Stimulated activated effector memory CD8-positive, alpha-beta T cell treated with anti-CD3 and anti-CD28 coated beads, Interleukin-12 subunit alpha, Interleukin-12 subunit beta, amount 100 ng/mL, for 72 hours (primary cell): ENCODE measurements around the gene CATSPERD.
A peak's percentile ranks its signal among the peaks of the same experiment; 100 is the strongest.

ENCODE experiments used
- ATAC-seq: fragments of 150-1000 bp; cut with Tn5 transposase; 2 replicates; pipeline ENCODE4 v1.10.0; 2021
- DNase-seq, 2 donors: peaks; one replicate each; pipeline ENCODE4 v3.0.0; 2021 to 2022; ENCODE audit warnings: low spot score in 2 of 2
- H3K27ac Mint-ChIP-seq: one replicate; pipeline ENCODE4 v1.8.0; 2022; ENCODE audit warnings: mild to moderate bottlenecking, mixed read lengths
- H3K36me3 Mint-ChIP-seq: one replicate; pipeline ENCODE4 v1.8.0; 2022; ENCODE audit warnings: mild to moderate bottlenecking, mixed read lengths
- H3K4me1 Mint-ChIP-seq: one replicate; pipeline ENCODE4 v1.8.0; 2022; ENCODE audit warnings: mixed read lengths
- H3K4me3 Mint-ChIP-seq: one replicate; pipeline ENCODE4 v1.8.0; 2022; ENCODE audit warnings: mild to moderate bottlenecking, mixed read lengths
- H3K9me3 Mint-ChIP-seq: one replicate; pipeline ENCODE4 v1.8.0; 2022; ENCODE audit warnings: mixed read lengths

Gene CATSPERD

DNA sequence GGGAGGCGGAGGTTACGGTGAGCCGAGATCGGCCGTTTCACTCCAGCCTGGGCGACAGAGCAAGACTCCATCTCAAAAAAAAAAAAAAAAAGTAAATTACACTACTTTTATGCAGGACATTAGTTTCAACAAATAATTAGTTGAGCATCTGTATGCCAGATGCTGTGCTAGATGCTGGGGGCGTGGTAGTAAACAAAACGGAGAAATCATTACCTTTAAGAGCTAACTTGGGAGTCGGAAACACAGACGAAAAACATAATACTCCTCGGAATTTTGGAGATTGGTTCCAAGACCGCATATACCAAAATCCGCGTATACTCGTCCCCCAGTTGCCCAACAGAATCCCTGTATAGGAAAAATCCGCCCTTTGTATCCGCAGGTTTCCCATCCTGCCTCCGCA lies 71.8 kb downstream of the CATSPERD start:
- H3K4me3 Mint-ChIP-seq = no peak overlapping the region
- H3K36me3 Mint-ChIP-seq = peaks cover 41% of the 10 kb centered on the region
- peaks cover 22% of the 10 kb centered on the region for H3K4me1 Mint-ChIP-seq
- no peaks in the 10 kb centered on the region for H3K9me3 Mint-ChIP-seq
- no peak for ATAC-seq
- H3K27ac Mint-ChIP-seq = no peak overlapping the region
- no peak for DNase-seq

DNA sequence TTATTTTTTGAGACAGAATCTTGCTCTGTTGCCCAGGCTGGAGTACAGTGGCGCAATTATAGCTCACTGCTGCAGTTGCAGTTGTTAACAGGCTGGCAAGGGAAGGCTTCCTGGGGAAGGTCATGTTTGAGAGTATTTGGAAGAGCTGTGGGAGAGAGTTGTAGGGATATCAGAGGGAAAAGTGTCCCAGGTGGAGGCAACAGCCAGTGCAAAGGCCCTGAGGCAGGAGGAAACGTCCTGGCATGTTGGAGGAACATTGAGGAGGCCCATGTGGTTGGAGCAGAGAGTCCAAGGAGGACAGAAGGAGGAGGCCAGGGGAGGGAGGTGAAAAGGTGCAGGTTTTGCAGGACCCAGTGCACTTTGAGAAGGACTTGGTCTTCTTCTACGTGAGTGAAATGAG lies 72.8 kb downstream of the CATSPERD start:
- no peak overlapping the region for H3K27ac Mint-ChIP-seq
- no peak overlapping the region for H3K4me3 Mint-ChIP-seq
- H3K4me1 Mint-ChIP-seq = peaks cover 20% of the 10 kb centered on the region

GRCh38 chr19:5795382-5795919 lies 75.0 kb downstream of the CATSPERD start:
- DNase-seq (no peak), ATAC-seq (no peak)
- Mint-ChIP-seq H3K9me3 (no peaks in the 10 kb centered on the region), H3K36me3 (peaks cover 8% of the 10 kb centered on the region), H3K27ac (no peak overlapping the region), H3K4me3 (no peak overlapping the region), H3K4me1 (peaks cover 9% of the 10 kb centered on the region)

More for the DNA sequence above, 72.8 kb downstream of the CATSPERD start:
- H3K9me3 Mint-ChIP-seq = no peaks in the 10 kb centered on the region
- H3K36me3 Mint-ChIP-seq = peaks cover 31% of the 10 kb centered on the region
- ATAC-seq (no peak), DNase-seq (no peak)

DNA sequence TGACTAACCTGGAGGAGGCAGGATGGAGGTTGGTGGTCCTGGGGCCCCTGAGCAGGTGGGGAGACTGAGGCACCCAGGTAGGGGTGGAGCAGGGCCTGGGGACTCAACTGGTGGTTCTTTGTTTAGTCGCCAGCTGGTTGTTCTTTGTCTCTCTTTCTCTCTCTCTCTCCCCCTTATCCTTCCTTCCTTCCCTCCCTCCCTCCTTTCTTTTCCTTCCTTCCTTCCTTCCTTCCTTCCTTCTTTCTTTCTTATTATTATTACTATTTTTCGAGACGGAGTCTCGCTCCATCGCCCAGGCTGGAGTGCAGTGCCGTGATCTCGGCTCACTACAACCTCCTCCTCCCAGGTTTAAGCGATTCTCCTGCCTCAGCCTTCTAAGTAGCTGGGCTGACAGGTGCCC lies 77.8 kb downstream of the CATSPERD start:
- Mint-ChIP-seq H3K36me3 (no peaks in the 10 kb centered on the region), H3K9me3 (no peaks in the 10 kb centered on the region)
- ATAC-seq = no peak

GRCh38 chr19:5799247-5800241 lies 79.1 kb downstream of the CATSPERD start:
- Mint-ChIP-seq H3K36me3 (no peaks in the 10 kb centered on the region), H3K27ac (no peak overlapping the region), H3K4me3 (no peak overlapping the region), H3K9me3 (no peaks in the 10 kb centered on the region), H3K4me1 (peaks cover 29% of the 10 kb centered on the region)
- ATAC-seq (no peak), DNase-seq (no peak)

More for the DNA sequence above, 77.8 kb downstream of the CATSPERD start:
- Mint-ChIP-seq H3K4me3 (no peak overlapping the region), H3K4me1 (peaks cover 17% of the 10 kb centered on the region), H3K27ac (no peak overlapping the region)
- no peak for DNase-seq

GRCh38 chr19:5800361-5801270 lies 80.2 kb downstream of the CATSPERD start:
- no peak for DNase-seq
- no peak for ATAC-seq
- peaks cover 29% of the 10 kb centered on the region for H3K4me1 Mint-ChIP-seq
- no peak overlapping the region for H3K4me3 Mint-ChIP-seq
- H3K9me3 Mint-ChIP-seq = no peaks in the 10 kb centered on the region
- no peak overlapping the region for H3K27ac Mint-ChIP-seq
- H3K36me3 Mint-ChIP-seq = no peaks in the 10 kb centered on the region

- no peaks in the 10 kb centered on the region for H3K36me3 Mint-ChIP-seq
- no peaks in the 10 kb centered on the region for H3K9me3 Mint-ChIP-seq
- peak overlapping the region; percentile 82 for H3K4me3 Mint-ChIP-seq
- H3K27ac Mint-ChIP-seq = no peak overlapping the region
- DNase-seq (no peak), ATAC-seq (no peak)
- H3K4me1 Mint-ChIP-seq = peaks cover 29% of the 10 kb centered on the region
Observed at GRCh38 chr19:5801796-5802619, 81.6 kb downstream of the CATSPERD start.

DNA sequence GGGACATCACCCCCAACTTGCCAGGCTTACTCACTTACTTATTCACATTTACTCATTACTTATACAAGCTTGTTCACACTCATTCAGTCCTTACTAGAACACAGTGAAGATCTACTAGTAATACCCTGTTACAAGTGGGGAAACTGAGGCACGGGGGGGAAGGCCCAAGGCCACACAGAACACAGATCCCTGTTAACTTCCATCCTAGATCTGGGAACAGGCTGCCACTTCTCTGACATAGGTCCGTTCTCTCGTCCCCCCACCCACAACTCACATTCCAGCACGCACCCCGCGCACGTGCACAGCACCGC lies 83.0 kb downstream of the CATSPERD start:
- ATAC-seq (no peak), DNase-seq (no peak)
- H3K27ac Mint-ChIP-seq = no peak overlapping the region
- H3K4me3 Mint-ChIP-seq = peak overlapping the region; percentile 82
- H3K9me3 Mint-ChIP-seq = no peaks in the 10 kb centered on the region
- peaks cover 29% of the 10 kb centered on the region for H3K4me1 Mint-ChIP-seq
- no peaks in the 10 kb centered on the region for H3K36me3 Mint-ChIP-seq

- DNase-seq (peak; percentile 96 to 97), ATAC-seq (peak; percentile 93)
- Mint-ChIP-seq H3K4me3 (peak overlapping the region; percentile 82), H3K9me3 (no peaks in the 10 kb centered on the region), H3K4me1 (peaks cover 29% of the 10 kb centered on the region), H3K36me3 (no peaks in the 10 kb centered on the region), H3K27ac (peak overlapping the region; percentile 88)
Observed at GRCh38 chr19:5803752-5804515, 83.5 kb downstream of the CATSPERD start.

GRCh38 chr19:5804516-5805461 lies 84.4 kb downstream of the CATSPERD start, which contains the start of gene NRTN:
Gene NRTN (plus strand): TSS chr19:5805067. CDS start chr19:5824166, 19,099 bp downstream.
- no peaks in the 10 kb centered on the region for H3K36me3 Mint-ChIP-seq
- peak within 1 kb of the TSS; percentile 88 for H3K27ac Mint-ChIP-seq
- no peaks in the 10 kb centered on the region for H3K9me3 Mint-ChIP-seq
- H3K4me3 Mint-ChIP-seq = peak within 1 kb of the TSS; percentile 82
- ATAC-seq = peak; percentile 4
- H3K4me1 Mint-ChIP-seq = peaks cover 29% of the 10 kb centered on the region
- DNase-seq = peak in 1 of 2 donors; percentile 68

- peak overlapping the region; percentile 47 for H3K4me3 Mint-ChIP-seq
- H3K9me3 Mint-ChIP-seq = no peaks in the 10 kb centered on the region
- ATAC-seq (peak; percentile 29), DNase-seq (peak; percentile 38 to 76)
- no peak overlapping the region for H3K27ac Mint-ChIP-seq
- peaks cover 29% of the 10 kb centered on the region for H3K4me1 Mint-ChIP-seq
- H3K36me3 Mint-ChIP-seq = no peaks in the 10 kb centered on the region
Observed at GRCh38 chr19:5805462-5806132, 85.2 kb downstream of the CATSPERD start.

DNA sequence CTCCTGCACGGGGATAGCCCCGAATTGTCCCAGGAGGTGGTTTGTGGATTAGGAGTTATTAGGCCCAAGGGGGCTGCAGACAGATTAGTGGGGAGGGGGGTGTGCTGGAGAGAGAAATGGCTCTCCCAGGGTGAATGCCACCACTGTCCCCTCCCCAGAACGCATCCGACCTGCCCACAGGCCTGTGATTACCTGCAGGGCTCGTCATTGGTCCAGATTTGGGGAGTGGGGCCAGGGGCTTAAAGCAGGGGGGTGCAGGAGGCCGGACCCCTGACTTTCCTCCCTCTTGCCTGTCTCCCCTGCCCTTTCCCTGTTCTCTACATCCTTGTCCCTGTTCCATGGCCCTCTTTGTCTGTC lies 85.7 kb downstream of the CATSPERD start:
- Mint-ChIP-seq H3K4me1 (peaks cover 29% of the 10 kb centered on the region), H3K4me3 (peak overlapping the region; percentile 47), H3K36me3 (no peaks in the 10 kb centered on the region), H3K27ac (no peak overlapping the region), H3K9me3 (no peaks in the 10 kb centered on the region)
- ATAC-seq = no peak
- no peak for DNase-seq

GRCh38 chr19:5806905-5807304 lies 86.5 kb downstream of the CATSPERD start:
- Mint-ChIP-seq H3K4me1 (peaks cover 25% of the 10 kb centered on the region), H3K4me3 (no peak overlapping the region), H3K36me3 (no peaks in the 10 kb centered on the region), H3K9me3 (no peaks in the 10 kb centered on the region), H3K27ac (no peak overlapping the region)
- DNase-seq (no peak), ATAC-seq (no peak)
